Urinary bladder (tissue), 4 donors: ENCODE measurements around the gene ZBTB6. TPM values are rescaled to one million over a fixed set of nuclear protein-coding genes. Genes with fewer than 3 reads are reported as not detected.
"Not testable (repeated sequence)": the region's sequence is repeated elsewhere in the genome, so short reads cannot be mapped to it uniquely, and the experiment has no call there.

Source experiments
- DNase-seq: peaks from one replicate; pipeline ENCODE4 v3.0.0-alpha.2; 2015; ENCODE audit errors: extremely low spot score
- H3K27ac ChIP-seq: one replicate; pipeline ENCODE4 v1.5.1; 2013; ENCODE audit warnings: low read depth, mild to moderate bottlenecking, moderate library complexity
- H3K36me3 ChIP-seq: one replicate; pipeline ENCODE4 v1.6.1; 2013; ENCODE audit warnings: mild to moderate bottlenecking, moderate library complexity; ENCODE audit not compliant: insufficient read depth
- H3K4me1 ChIP-seq: one replicate; pipeline ENCODE4 v1.6.1; 2013; ENCODE audit warnings: mild to moderate bottlenecking, moderate library complexity; ENCODE audit not compliant: insufficient read depth
- H3K4me3 ChIP-seq: one replicate; pipeline ENCODE4 v1.5.1; 2013; ENCODE audit warnings: low read depth, low read length
- WGBS: extraction: QIAGEN DNeasy Blood & Tissue Kit; methylation state at CpG from one replicate; pipeline ENCODE4 v1.1.7; 2013; 5-methylcytosine and 5-hydroxymethylcytosine counted together
- polyA plus RNA-seq: library from polyadenylated mRNA; stranded (reverse); fragments of 200-250 nt; gene quantifications from one replicate; pipeline ENCODE4 v1.2.3, GENCODE V29; 2013
- total RNA-seq: library from RNA; depleted of rRNA; stranded (reverse); fragments of >200 nt; gene quantifications from one replicate; pipeline ENCODE4 v1.2.3, GENCODE V29; 2014
- donor health status: healthy with polysubstance abuse.
- donor health status: healthy.

ZBTB6 gene
- total and polyA plus RNA-seq, 2 donors = 5.2 to 35.2 TPM

GRCh38 chr9:122939601-122940000 is 26.5 kb upstream of the ZBTB6 start:
- Histone ChIP-seq H3K27ac (no peak overlapping the region), H3K4me3 (no peak overlapping the region), H3K36me3 (peaks cover 1% of the 10 kb centered on the region), H3K4me1 (no peaks in the 10 kb centered on the region)
- no peak for DNase-seq
- 91% methylated on average over 4 of the region's 4 CpGs for WGBS

GRCh38 chr9:122936883-122937282 is 23.8 kb upstream of the ZBTB6 start:
- 78% methylated on average over 1 of the region's 1 CpG for WGBS

GRCh38 chr9:122936464-122936863 is 23.3 kb upstream of the ZBTB6 start:
- 94% methylated on average over 5 of the region's 5 CpGs for WGBS
- no peak for DNase-seq
- peaks cover 2% of the 10 kb centered on the region for H3K4me1 ChIP-seq

More at GRCh38 chr9:122936883-122937282, 23.8 kb upstream of the ZBTB6 start:
- Histone ChIP-seq H3K4me3 (no peak overlapping the region), H3K27ac (no peak overlapping the region), H3K36me3 (peaks cover 1% of the 10 kb centered on the region), H3K4me1 (peaks cover 2% of the 10 kb centered on the region)
- DNase-seq = no peak

GRCh38 chr9:122931226-122932121 is 18.4 kb upstream of the ZBTB6 start, which contains the start of gene ZBTB26:
TSS of gene ZBTB26 (minus strand) at chr9:122931512. CDS start at chr9:122919934, 11,578 bp downstream.
- Histone ChIP-seq H3K36me3 (no peaks in the 10 kb centered on the region), H3K4me3 (peak within 1 kb of the TSS; percentile 81), H3K27ac (peak within 1 kb of the TSS; percentile 48), H3K4me1 (peaks cover 2% of the 10 kb centered on the region)
- DNase-seq = peak; percentile 88
- WGBS = under 1% methylated on average over 51 of the region's 51 CpGs

More at GRCh38 chr9:122936464-122936863, 23.3 kb upstream of the ZBTB6 start:
- H3K36me3 ChIP-seq = peaks cover 1% of the 10 kb centered on the region
- H3K27ac ChIP-seq = no peak overlapping the region
- no peak overlapping the region for H3K4me3 ChIP-seq

GRCh38 chr9:122930541-122931225 is 17.6 kb upstream of the ZBTB6 start:
- 25% methylated on average over 10 of the region's 10 CpGs for WGBS
- H3K4me1 ChIP-seq = peaks cover 2% of the 10 kb centered on the region

GRCh38 chr9:122929796-122930354 is 16.8 kb upstream of the ZBTB6 start:
- 83% methylated on average over 1 of the region's 1 CpG for WGBS
- no peak overlapping the region for H3K4me3 ChIP-seq
- no peak overlapping the region for H3K27ac ChIP-seq
- H3K4me1 ChIP-seq = peaks cover 2% of the 10 kb centered on the region
- H3K36me3 ChIP-seq = no peaks in the 10 kb centered on the region
- DNase-seq = no peak

More at GRCh38 chr9:122930541-122931225, 17.6 kb upstream of the ZBTB6 start:
- H3K4me3 ChIP-seq = peak overlapping the region; percentile 81
- H3K36me3 ChIP-seq = no peaks in the 10 kb centered on the region
- no peak overlapping the region for H3K27ac ChIP-seq
- no peak for DNase-seq

GRCh38 chr9:122923947-122924346 is 10.8 kb upstream of the ZBTB6 start:
- 92% methylated on average over 3 of the region's 3 CpGs for WGBS
- Histone ChIP-seq H3K4me1 (no peaks in the 10 kb centered on the region), H3K4me3 (no peak overlapping the region), H3K27ac (no peak overlapping the region), H3K36me3 (no peaks in the 10 kb centered on the region)
- DNase-seq = no peak

- WGBS = 92% methylated on average over 8 of the region's 8 CpGs
- Histone ChIP-seq H3K4me3 (no peak overlapping the region), H3K27ac (no peak overlapping the region), H3K4me1 (no peaks in the 10 kb centered on the region), H3K36me3 (peaks cover under 1% of the 10 kb centered on the region)
- DNase-seq = no peak
Measured at GRCh38 chr9:122922713-122923112, 9.6 kb upstream of the ZBTB6 start.

GRCh38 chr9:122918310-122918709 is 5.2 kb upstream of the ZBTB6 start:
- H3K4me1 ChIP-seq = no peaks in the 10 kb centered on the region
- WGBS = 93% methylated on average over 2 of the region's 2 CpGs
- H3K27ac ChIP-seq = no peak overlapping the region

GRCh38 chr9:122912671-122912963 is 506 bp downstream of the ZBTB6 start:
- no peak for DNase-seq
- Histone ChIP-seq H3K27ac (peak overlapping the region; percentile 92), H3K4me1 (no peaks in the 10 kb centered on the region), H3K4me3 (peak overlapping the region; percentile 98), H3K36me3 (peaks cover under 1% of the 10 kb centered on the region)
- 3% methylated on average over 9 of the region's 9 CpGs for WGBS

More at GRCh38 chr9:122918310-122918709, 5.2 kb upstream of the ZBTB6 start:
- Histone ChIP-seq H3K36me3 (peaks cover 2% of the 10 kb centered on the region), H3K4me3 (no peak overlapping the region)
- no peak for DNase-seq

- H3K4me1 ChIP-seq, H3K36me3 ChIP-seq, DNase-seq, H3K27ac ChIP-seq, H3K4me3 ChIP-seq: not testable (repeated sequence)
- WGBS = 92% methylated on average over 16 of the region's 16 CpGs
Measured at GRCh38 chr9:122906122-122906521, 7.0 kb downstream of the ZBTB6 start.

GRCh38 chr9:122904823-122905710 is 8.1 kb downstream of the ZBTB6 start, which contains the start of gene RC3H2:
TSS of gene RC3H2 (minus strand) at chr9:122905359. CDS start at chr9:122897509, 7,850 bp downstream.
- peak; percentile 100 for DNase-seq
- Histone ChIP-seq H3K4me1 (peaks cover 2% of the 10 kb centered on the region), H3K36me3 (no peaks in the 10 kb centered on the region), H3K27ac (peak within 1 kb of the TSS; percentile 89), H3K4me3 (peak within 1 kb of the TSS; percentile 74)
- WGBS = under 1% methylated on average over 76 of the region's 77 CpGs

- Histone ChIP-seq H3K4me1 (peaks cover 2% of the 10 kb centered on the region), H3K27ac (peak overlapping the region; percentile 89), H3K4me3 (peak overlapping the region; percentile 74), H3K36me3 (no peaks in the 10 kb centered on the region)
- DNase-seq = no peak
- WGBS = under 1% methylated on average over 8 of the region's 8 CpGs
Measured at GRCh38 chr9:122904466-122904822, 8.7 kb downstream of the ZBTB6 start.
